ENCODE data around the gene SEMA4G. TPM values are rescaled to one million over a fixed set of nuclear protein-coding genes. Genes with fewer than 3 reads are reported as not detected.
A peak's percentile ranks its signal among the peaks of the same experiment; 100 is the strongest.

The SEMA4G gene
- total RNA-seq, 1 donor from 2014 or later = 7.0 TPM

DNA sequence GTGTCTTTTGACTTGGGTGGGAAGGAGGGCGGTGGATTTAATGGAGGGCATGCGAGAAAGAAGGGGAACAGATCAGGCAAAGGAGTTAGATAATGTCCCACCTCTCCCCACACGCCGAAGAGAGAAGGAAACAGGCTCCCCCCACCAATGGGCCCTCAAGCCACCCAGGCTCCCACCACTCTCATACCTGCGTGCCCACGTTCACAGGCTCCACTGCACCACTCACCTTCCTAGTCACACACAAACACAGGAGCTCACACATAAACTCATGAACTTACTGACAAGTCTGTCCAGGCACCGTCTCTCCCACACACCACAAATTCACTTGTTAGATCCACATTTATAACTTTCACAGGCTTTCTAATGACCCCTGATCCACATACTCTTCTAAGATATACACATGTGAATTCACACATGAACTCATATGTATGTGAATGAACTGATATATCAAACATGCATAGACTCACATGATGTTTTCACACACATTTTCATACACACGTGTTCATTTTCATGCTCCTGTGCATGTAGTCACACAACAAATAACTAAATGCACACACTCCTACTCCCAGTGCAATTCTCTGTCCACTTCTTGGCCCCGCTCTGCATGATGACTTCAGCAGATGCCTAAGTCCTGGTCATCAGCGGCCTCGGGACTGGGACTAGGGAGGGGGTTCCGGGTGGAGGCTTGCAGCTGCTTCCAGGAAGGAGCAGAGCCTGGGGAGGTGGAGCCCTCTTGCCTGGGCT, 31.8 kb downstream of the SEMA4G start:
- no peak for DNase-seq (ENCODE audit: low read depth, low spot score)
- Mint-ChIP-seq H3K27ac (ENCODE audit: unreplicated experiment) (peak overlapping the region; percentile 51), H3K27me3 (ENCODE audit: low read depth) (peaks cover 2% of the 10 kb centered on the region), H3K36me3 (ENCODE audit: low read depth) (no peaks in the 10 kb centered on the region), H3K9me3 (no peaks in the 10 kb centered on the region), H3K4me1 (peaks cover 29% of the 10 kb centered on the region), H3K4me3 (peak overlapping the region; percentile 89)
- TF ChIP-seq, protein P1, sequence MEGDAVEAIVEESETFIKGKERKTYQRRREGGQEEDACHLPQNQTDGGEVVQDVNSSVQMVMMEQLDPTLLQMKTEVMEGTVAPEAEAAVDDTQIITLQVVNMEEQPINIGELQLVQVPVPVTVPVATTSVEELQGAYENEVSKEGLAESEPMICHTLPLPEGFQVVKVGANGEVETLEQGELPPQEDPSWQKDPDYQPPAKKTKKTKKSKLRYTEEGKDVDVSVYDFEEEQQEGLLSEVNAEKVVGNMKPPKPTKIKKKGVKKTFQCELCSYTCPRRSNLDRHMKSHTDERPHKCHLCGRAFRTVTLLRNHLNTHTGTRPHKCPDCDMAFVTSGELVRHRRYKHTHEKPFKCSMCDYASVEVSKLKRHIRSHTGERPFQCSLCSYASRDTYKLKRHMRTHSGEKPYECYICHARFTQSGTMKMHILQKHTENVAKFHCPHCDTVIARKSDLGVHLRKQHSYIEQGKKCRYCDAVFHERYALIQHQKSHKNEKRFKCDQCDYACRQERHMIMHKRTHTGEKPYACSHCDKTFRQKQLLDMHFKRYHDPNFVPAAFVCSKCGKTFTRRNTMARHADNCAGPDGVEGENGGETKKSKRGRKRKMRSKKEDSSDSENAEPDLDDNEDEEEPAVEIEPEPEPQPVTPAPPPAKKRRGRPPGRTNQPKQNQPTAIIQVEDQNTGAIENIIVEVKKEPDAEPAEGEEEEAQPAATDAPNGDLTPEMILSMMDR (conservative IDR thresholded peaks at IDR 0.05) = no peak

DNA sequence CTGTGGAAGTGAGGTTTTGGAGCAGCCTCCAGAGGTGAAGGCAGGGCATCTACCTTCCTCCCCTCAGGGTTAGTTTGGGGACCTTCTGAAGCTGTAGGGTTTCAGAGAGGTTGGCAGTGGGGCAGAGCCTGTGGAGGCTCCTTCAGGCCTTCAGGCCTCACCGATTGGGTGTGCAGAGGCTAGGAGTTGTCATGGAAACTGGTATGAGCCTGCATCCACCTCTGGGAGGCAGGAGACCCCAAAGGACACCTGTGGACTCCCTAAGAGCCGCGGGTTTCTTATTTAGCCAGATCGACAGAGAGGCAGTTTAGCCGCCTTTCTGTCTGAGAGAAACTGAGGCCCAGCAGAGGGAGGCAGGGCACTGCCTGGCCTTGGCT, 32.3 kb downstream of the SEMA4G start:
- no peaks in the 10 kb centered on the region for H3K36me3 Mint-ChIP-seq (ENCODE audit: low read depth)
- peaks cover 2% of the 10 kb centered on the region for H3K27me3 Mint-ChIP-seq (ENCODE audit: low read depth)
- peak overlapping the region; percentile 89 for H3K4me3 Mint-ChIP-seq

DNA sequence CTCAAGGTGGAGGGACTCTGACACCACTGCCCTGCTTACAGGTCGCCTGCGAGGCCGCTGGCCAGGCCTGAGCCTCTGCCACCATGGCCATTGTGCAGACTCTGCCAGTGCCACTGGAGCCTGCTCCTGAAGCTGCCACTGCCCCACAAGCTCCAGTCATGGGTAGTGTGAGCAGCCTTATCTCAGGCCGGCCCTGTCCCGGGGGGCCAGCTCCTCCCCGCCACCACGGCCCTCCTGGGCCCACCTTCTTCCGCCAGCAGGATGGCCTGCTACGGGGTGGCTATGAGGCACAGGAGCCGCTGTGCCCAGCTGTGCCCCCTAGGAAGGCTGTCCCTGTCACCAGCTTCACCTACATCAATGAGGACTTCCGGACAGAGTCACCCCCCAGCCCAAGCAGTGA, 33.2 kb downstream of the SEMA4G start:
- peaks cover 2% of the 10 kb centered on the region for H3K27me3 Mint-ChIP-seq (ENCODE audit: low read depth)
- TF ChIP-seq, protein P1 (conservative IDR thresholded peaks at IDR 0.05) = no peak
- peaks cover 24% of the 10 kb centered on the region for H3K4me1 Mint-ChIP-seq
- no peaks in the 10 kb centered on the region for H3K36me3 Mint-ChIP-seq (ENCODE audit: low read depth)
- peak overlapping the region; percentile 38 for H3K4me3 Mint-ChIP-seq
- H3K9me3 Mint-ChIP-seq = no peaks in the 10 kb centered on the region
- DNase-seq (ENCODE audit: low read depth, low spot score) = no peak
- no peak overlapping the region for H3K27ac Mint-ChIP-seq (ENCODE audit: unreplicated experiment)

More for the DNA sequence above, 32.3 kb downstream of the SEMA4G start:
- TF ChIP-seq, protein P1 (conservative IDR thresholded peaks at IDR 0.05) = no peak
- no peaks in the 10 kb centered on the region for H3K9me3 Mint-ChIP-seq
- no peak overlapping the region for H3K27ac Mint-ChIP-seq (ENCODE audit: unreplicated experiment)
- no peak for DNase-seq (ENCODE audit: low read depth, low spot score)
- H3K4me1 Mint-ChIP-seq = peaks cover 25% of the 10 kb centered on the region

DNA sequence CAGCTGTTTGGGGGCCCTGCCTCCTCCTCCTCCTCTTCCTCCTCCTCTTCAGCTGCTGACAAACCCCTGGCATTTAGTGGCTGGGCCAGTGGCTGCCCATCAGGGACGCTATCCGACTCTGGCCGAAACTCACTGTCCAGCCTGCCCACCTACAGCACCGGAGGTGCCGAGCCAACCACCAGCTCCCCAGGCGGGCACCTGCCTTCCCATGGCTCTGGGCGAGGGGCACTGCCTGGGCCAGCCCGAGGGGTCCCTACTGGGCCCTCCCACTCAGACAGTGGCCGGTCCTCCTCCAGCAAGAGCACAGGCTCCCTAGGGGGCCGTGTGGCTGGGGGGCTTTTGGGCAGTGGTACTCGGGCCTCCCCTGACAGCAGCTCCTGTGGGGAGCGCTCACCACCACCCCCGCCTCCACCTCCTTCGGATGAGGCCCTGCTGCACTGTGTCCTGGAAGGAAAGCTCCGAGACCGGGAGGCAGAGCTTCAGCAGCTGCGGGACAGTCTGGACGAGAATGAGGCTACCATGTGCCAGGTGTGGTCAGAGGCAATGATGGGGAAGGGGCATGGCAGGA, 34.4 kb downstream of the SEMA4G start:
- Mint-ChIP-seq H3K27ac (ENCODE audit: unreplicated experiment) (no peak overlapping the region), H3K4me1 (peaks cover 22% of the 10 kb centered on the region), H3K4me3 (no peak overlapping the region), H3K9me3 (no peaks in the 10 kb centered on the region), H3K27me3 (ENCODE audit: low read depth) (peaks cover 2% of the 10 kb centered on the region), H3K36me3 (ENCODE audit: low read depth) (no peaks in the 10 kb centered on the region)
- TF ChIP-seq, protein P1 (conservative IDR thresholded peaks at IDR 0.05) = no peak
- DNase-seq (ENCODE audit: low read depth, low spot score) = no peak

DNA sequence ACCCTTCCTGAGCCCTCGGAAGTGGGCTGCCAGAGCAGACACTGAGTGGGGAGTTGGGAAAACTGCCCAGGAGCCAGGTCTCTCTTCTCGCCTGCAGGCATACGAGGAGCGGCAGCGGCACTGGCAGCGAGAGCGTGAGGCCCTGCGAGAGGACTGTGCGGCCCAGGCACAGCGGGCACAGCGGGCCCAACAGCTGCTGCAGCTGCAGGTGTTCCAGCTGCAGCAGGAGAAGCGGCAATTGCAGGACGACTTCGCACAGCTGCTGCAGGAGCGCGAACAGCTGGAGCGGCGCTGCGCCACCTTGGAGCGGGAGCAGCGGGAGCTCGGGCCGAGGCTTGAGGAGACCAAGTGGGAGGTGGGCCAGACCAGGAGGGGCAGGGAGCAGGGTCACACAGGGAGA, 36.1 kb downstream of the SEMA4G start:
- Mint-ChIP-seq H3K27me3 (ENCODE audit: low read depth) (peaks cover 2% of the 10 kb centered on the region), H3K4me3 (no peak overlapping the region), H3K36me3 (ENCODE audit: low read depth) (no peaks in the 10 kb centered on the region), H3K9me3 (no peaks in the 10 kb centered on the region), H3K4me1 (peaks cover 27% of the 10 kb centered on the region), H3K27ac (ENCODE audit: unreplicated experiment) (no peak overlapping the region)
- no peak for DNase-seq (ENCODE audit: low read depth, low spot score)
- TF ChIP-seq, protein P1 (conservative IDR thresholded peaks at IDR 0.05) = no peak
